Heart left ventricle (tissue), 13 donors: ENCODE results near the gene PEMT.

Experiments
- CTCF ChIP-seq, 12 donors: fragments of 200-600 bp; sonication (generic) in 4 of 12; IDR thresholded peaks; one replicate each; pipeline versions ENCODE4 v1.5.0 to v1.8.0; 2018 to 2022; ENCODE audit warnings: antibody characterized with exemption in 12 of 12, mild to moderate bottlenecking in 5 of 12
- POLR2A ChIP-seq, 2 donors: fragments of 450-650 bp; IDR thresholded peaks; one replicate each; pipeline ENCODE4 v1.6.1; 2017; ENCODE audit warnings: antibody characterized with exemption in 2 of 2, mild to moderate bottlenecking in 2 of 2, moderate library complexity in 2 of 2
- donor health status: ischemic (EF 13 %, LVEDD 7.1; RV severe dilation, severe dysfunction).
- donor health status: DM: no; HTN: yes; CAD: no.
- donor health status: DM: no; HTN: no; CAD: no.
- donor health status: ischemic (EF 25% LVEDD 6.9; RV normal size, moderate dysfunction).
- donor health status: ischemic (EF 25% LVEDD 5.7; RV mildly dilated, moderate dysfunction).
- donor health status: ischemic (EF 35%, LVEDD 5.7; RV mildly dilated, moderate dysfunction).
- donor health status: nonischemic (EF 11% LVEDD 7.7; RV severe dilation, severe dysfunction).
- donor health status: DM: yes; HTN: yes; CAD: no.
- donor health status: PGD.
- donor health status: ischemic (EF 29% LVEDD 5.4; RV normal size, mild dysfunction).
- donor health status: nonischemic (EF 23%, LVEDD 6.1; RV moderate dilation, normal function).

DNA sequence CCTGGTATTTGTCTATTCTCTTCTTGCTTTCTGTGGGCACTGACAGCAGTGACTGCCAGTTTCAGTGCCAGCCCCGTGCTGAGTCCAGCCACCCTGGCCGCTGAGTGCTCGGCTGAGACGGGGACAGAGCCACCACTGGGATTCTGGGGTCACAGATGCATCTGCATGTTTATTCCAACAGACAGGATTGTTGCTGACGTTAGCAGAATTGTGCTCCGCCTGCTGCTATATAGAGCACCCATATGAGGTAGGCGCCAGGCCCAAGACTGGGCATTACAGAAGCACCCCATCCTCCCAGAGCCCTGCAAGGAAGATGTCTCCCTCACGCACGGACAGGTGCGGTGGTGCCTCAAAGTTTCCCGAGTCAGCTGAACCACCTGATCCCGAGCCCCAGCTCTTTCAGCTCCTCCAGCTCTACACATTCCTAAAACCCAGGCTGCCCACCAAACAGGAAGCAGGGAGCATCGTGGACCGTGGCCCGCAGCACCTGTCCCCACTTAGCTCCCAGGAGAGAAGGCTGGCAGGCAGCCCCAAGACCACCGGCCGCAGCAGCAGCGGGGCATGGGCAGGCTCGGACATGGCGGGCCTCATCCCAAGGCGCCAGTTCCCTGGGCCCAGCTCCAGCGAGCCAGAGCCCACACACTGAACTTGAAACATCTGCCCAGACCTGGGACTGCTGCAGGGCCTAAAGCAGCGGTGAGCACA, 50.4 kb downstream of the PEMT start:
- TF ChIP-seq CTCF (IDR thresholded peaks at IDR 0.05) (no peak), POLR2A (IDR thresholded peaks at IDR 0.05) (no peak)
